Osteoblast (primary cell): ENCODE measurements around the gene NXN. TPM values are rescaled to one million over a fixed set of nuclear protein-coding genes. Genes with fewer than 3 reads are reported as not detected.
A peak's percentile ranks its signal among the peaks of the same experiment; 100 is the strongest.

ENCODE experiments used
- DNase-seq: peaks from one replicate; pipeline ENCODE4 v3.0.0; 2011; ENCODE audit warnings: low spot score, mixed read lengths; ENCODE audit not compliant: insufficient read length; ENCODE audit errors: missing footprints
- H2AFZ ChIP-seq: 2 replicates; pipeline ENCODE4 v1.6.0; 2011; ENCODE audit warnings: mild to moderate bottlenecking, low read length
- H3K27ac ChIP-seq: 2 replicates; pipeline ENCODE4 v1.5.1; 2011; ENCODE audit warnings: mild to moderate bottlenecking, low read depth, low read length, moderate library complexity
- H3K27me3 ChIP-seq: 2 replicates; pipeline ENCODE4 v1.6.0; 2012; ENCODE audit warnings: mild to moderate bottlenecking, control low read depth, inconsistent platforms, low read length, moderate library complexity; ENCODE audit not compliant: insufficient read depth
- H3K36me3 ChIP-seq: 2 replicates; pipeline ENCODE4 v1.5.1; 2011; ENCODE audit warnings: mild to moderate bottlenecking, low read length, control low read depth, moderate library complexity; ENCODE audit not compliant: insufficient read depth
- H3K4me1 ChIP-seq: 2 replicates; pipeline ENCODE4 v1.5.1; 2011; ENCODE audit warnings: mild to moderate bottlenecking, low read length, control low read depth, moderate library complexity; ENCODE audit not compliant: insufficient read depth
- H3K4me2 ChIP-seq: 2 replicates; pipeline ENCODE4 v1.6.0; 2011; ENCODE audit warnings: mild to moderate bottlenecking, low read length; ENCODE audit not compliant: insufficient read depth
- H3K4me3 ChIP-seq: fragments of 200-600 bp; sonication (generic); 3 replicates; pipeline ENCODE4 v1.5.1; 2012; ENCODE audit warnings: mild to moderate bottlenecking, low read length, inconsistent platforms; ENCODE audit not compliant: insufficient read depth
- H3K79me2 ChIP-seq: 2 replicates; pipeline ENCODE4 v1.6.0; 2012; ENCODE audit warnings: mild to moderate bottlenecking, low read length, control low read depth, inconsistent platforms; ENCODE audit not compliant: insufficient read depth
- H3K9me3 ChIP-seq: 2 replicates; pipeline ENCODE4 v1.5.1; 2011; ENCODE audit warnings: low read depth, low read length, control low read depth
- H4K20me1 ChIP-seq: 2 replicates; pipeline ENCODE4 v1.6.0; 2012; ENCODE audit warnings: mild to moderate bottlenecking, low read length, control low read depth; ENCODE audit not compliant: insufficient read depth
- CTCF ChIP-seq: IDR thresholded peaks from 2 replicates; pipeline ENCODE4 v1.5.1; 2011; ENCODE audit warnings: mild to moderate bottlenecking, low read depth, low read length, moderate library complexity; ENCODE audit errors: extremely low read depth
- total RNA-seq: library from RNA; depleted of rRNA; stranded (reverse); fragments of >200 nt; gene quantifications from 2 replicates; pipeline ENCODE4 v1.2.3, GENCODE V29; 2012

NXN gene
- total RNA-seq, 1 donor = 68.8 TPM

- Histone ChIP-seq H3K4me2 (peak overlapping the region; percentile 50), H3K4me1 (no peaks in the 10 kb centered on the region), H3K27ac (no peak overlapping the region), H3K36me3 (peaks cover 6% of the 10 kb centered on the region), H2AFZ (no peak overlapping the region), H4K20me1 (peaks cover 48% of the 10 kb centered on the region), H3K9me3 (no peaks in the 10 kb centered on the region), H3K4me3 (peak overlapping the region; percentile 20), H3K79me2 (peaks cover 62% of the 10 kb centered on the region), H3K27me3 (no peaks in the 10 kb centered on the region)
- no peak for TF ChIP-seq CTCF
- peak; percentile 62 for DNase-seq
Observed at GRCh38 chr17:968812-969730, 10.5 kb downstream of the NXN start.

- Histone ChIP-seq H3K36me3 (peaks cover 6% of the 10 kb centered on the region), H3K4me2 (no peak overlapping the region), H3K4me3 (no peak overlapping the region), H3K4me1 (no peaks in the 10 kb centered on the region), H3K27me3 (no peaks in the 10 kb centered on the region), H2AFZ (no peak overlapping the region), H4K20me1 (peaks cover 53% of the 10 kb centered on the region), H3K27ac (no peak overlapping the region), H3K79me2 (peaks cover 54% of the 10 kb centered on the region), H3K9me3 (no peaks in the 10 kb centered on the region)
- DNase-seq = no peak
- no peak for TF ChIP-seq CTCF
Observed at GRCh38 chr17:967122-967521, 12.5 kb downstream of the NXN start.

GRCh38 chr17:965311-965989 is 14.1 kb downstream of the NXN start:
- DNase-seq = no peak
- Histone ChIP-seq H3K79me2 (peaks cover 49% of the 10 kb centered on the region), H3K4me1 (no peaks in the 10 kb centered on the region), H3K27ac (no peak overlapping the region), H3K36me3 (peaks cover 2% of the 10 kb centered on the region), H3K27me3 (no peaks in the 10 kb centered on the region), H2AFZ (no peak overlapping the region), H3K9me3 (no peaks in the 10 kb centered on the region), H4K20me1 (peaks cover 60% of the 10 kb centered on the region), H3K4me2 (no peak overlapping the region), H3K4me3 (no peak overlapping the region)
- no peak for TF ChIP-seq CTCF

GRCh38 chr17:964876-965275 is 14.7 kb downstream of the NXN start:
- Histone ChIP-seq H3K4me3 (no peak overlapping the region), H3K79me2 (peaks cover 43% of the 10 kb centered on the region), H3K4me2 (no peak overlapping the region), H3K9me3 (no peaks in the 10 kb centered on the region), H3K27me3 (no peaks in the 10 kb centered on the region), H2AFZ (no peak overlapping the region), H3K36me3 (no peaks in the 10 kb centered on the region), H3K4me1 (no peaks in the 10 kb centered on the region), H3K27ac (no peak overlapping the region), H4K20me1 (peaks cover 56% of the 10 kb centered on the region)
- DNase-seq = no peak
- no peak for TF ChIP-seq CTCF
